GM18907 (cell line): ENCODE data around the gene TFCP2L1.
A peak's percentile ranks its signal among the peaks of the same experiment; 100 is the strongest.
"Not testable (repeated sequence)": the region's sequence is repeated elsewhere in the genome, so short reads cannot be mapped to it uniquely, and the experiment has no call there.

ENCODE experiments used
- ATAC-seq: cut with Tn5 transposase; IDR thresholded peaks from one replicate; pipeline ENCODE4 v1.9.1; 2021; ENCODE audit warnings: mild to moderate bottlenecking, moderate library complexity; ENCODE audit not compliant: unreplicated experiment

Gene TFCP2L1

GRCh38 chr2:121284463-121285449 is at the start of gene TFCP2L1:
Gene TFCP2L1 (minus strand): TSS chr2:121285202. CDS start chr2:121285109, 93 bp downstream.
- ATAC-seq, result no peak

- ATAC-seq, result peak; percentile 92
Observed at GRCh38 chr2:121333834-121334558, 49.0 kb upstream of the TFCP2L1 start.

GRCh38 chr2:121333231-121333630 is 48.2 kb upstream of the TFCP2L1 start:
- no peak for ATAC-seq

- ATAC-seq, result not testable (repeated sequence)
Observed at GRCh38 chr2:121331324-121331723, 46.3 kb upstream of the TFCP2L1 start.

- no peak for ATAC-seq
Observed at GRCh38 chr2:121330921-121331320, 45.9 kb upstream of the TFCP2L1 start.

GRCh38 chr2:121329786-121330185 is 44.8 kb upstream of the TFCP2L1 start:
- ATAC-seq, result no peak

GRCh38 chr2:121326628-121327027 is 41.6 kb upstream of the TFCP2L1 start:
- ATAC-seq, result no peak

- ATAC-seq, result no peak
Observed at GRCh38 chr2:121324601-121325000, 39.6 kb upstream of the TFCP2L1 start.

GRCh38 chr2:121321476-121321875 is 36.5 kb upstream of the TFCP2L1 start:
- no peak for ATAC-seq

GRCh38 chr2:121319941-121320340 is 34.9 kb upstream of the TFCP2L1 start:
- ATAC-seq, result no peak

- ATAC-seq, result no peak
Observed at GRCh38 chr2:121316986-121317385, 32.0 kb upstream of the TFCP2L1 start.

GRCh38 chr2:121313701-121314100 is 28.7 kb upstream of the TFCP2L1 start:
- ATAC-seq, result not testable (repeated sequence)

- peak; percentile 85 for ATAC-seq
Observed at GRCh38 chr2:121309801-121310200, 24.8 kb upstream of the TFCP2L1 start.

GRCh38 chr2:121309323-121309722 is 24.3 kb upstream of the TFCP2L1 start:
- no peak for ATAC-seq

- ATAC-seq, result no peak
Observed at GRCh38 chr2:121307048-121307447, 22.0 kb upstream of the TFCP2L1 start.

GRCh38 chr2:121304941-121305340 is 19.9 kb upstream of the TFCP2L1 start:
- ATAC-seq, result no peak

GRCh38 chr2:121303531-121304263 is 18.7 kb upstream of the TFCP2L1 start:
- ATAC-seq, result no peak

- ATAC-seq, result not testable (repeated sequence)
Observed at GRCh38 chr2:121301190-121301589, 16.2 kb upstream of the TFCP2L1 start.

- ATAC-seq, result no peak
Observed at GRCh38 chr2:121298476-121298875, 13.5 kb upstream of the TFCP2L1 start.

GRCh38 chr2:121297866-121298265 is 12.9 kb upstream of the TFCP2L1 start:
- ATAC-seq, result not testable (repeated sequence)

GRCh38 chr2:121297217-121297830 is 12.3 kb upstream of the TFCP2L1 start:
- ATAC-seq, result peak; percentile 62
